Measurements from ENCODE around the gene GRIPAP1.

- TF ChIP-seq, protein P1, sequence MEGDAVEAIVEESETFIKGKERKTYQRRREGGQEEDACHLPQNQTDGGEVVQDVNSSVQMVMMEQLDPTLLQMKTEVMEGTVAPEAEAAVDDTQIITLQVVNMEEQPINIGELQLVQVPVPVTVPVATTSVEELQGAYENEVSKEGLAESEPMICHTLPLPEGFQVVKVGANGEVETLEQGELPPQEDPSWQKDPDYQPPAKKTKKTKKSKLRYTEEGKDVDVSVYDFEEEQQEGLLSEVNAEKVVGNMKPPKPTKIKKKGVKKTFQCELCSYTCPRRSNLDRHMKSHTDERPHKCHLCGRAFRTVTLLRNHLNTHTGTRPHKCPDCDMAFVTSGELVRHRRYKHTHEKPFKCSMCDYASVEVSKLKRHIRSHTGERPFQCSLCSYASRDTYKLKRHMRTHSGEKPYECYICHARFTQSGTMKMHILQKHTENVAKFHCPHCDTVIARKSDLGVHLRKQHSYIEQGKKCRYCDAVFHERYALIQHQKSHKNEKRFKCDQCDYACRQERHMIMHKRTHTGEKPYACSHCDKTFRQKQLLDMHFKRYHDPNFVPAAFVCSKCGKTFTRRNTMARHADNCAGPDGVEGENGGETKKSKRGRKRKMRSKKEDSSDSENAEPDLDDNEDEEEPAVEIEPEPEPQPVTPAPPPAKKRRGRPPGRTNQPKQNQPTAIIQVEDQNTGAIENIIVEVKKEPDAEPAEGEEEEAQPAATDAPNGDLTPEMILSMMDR (conservative IDR thresholded peaks at IDR 0.05): no peak
- TF ChIP-seq ZFX (IDR thresholded peaks at IDR 0.05): no peak
These were observed 33.7 kb downstream of the GRIPAP1 start for GRCh38 chrX:48968377-48968776.

Data from C4-2B (cell line).